ENCODE measurements around the gene MED12L. TPM values are rescaled to one million over a fixed set of nuclear protein-coding genes. Genes with fewer than 3 reads are reported as not detected.

Gene MED12L
- total and polyA plus RNA-seq, 2 donors (not counting 1 experiment from before 2014, with no cell fraction given) = 0.94 to 4.3 TPM

DNA sequence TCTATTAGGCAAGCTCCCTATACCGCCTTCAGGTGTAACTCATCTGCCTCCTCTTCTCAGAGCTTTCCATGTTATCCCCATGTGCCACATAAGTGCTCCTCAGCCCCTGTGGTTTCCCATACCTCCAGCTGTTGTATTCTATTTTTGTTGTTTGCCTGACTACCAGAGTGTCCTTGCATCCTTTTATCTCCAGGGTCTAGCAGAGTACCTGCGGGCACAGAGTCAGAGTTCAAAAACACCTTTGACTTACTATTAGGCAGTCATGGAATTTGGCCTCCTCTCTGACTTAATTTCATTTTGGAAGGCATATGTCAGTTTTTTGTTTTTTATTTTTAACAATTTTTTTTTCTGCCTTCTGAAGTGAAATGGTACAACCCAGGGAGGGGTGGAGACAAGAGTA is 224.1 kb downstream of the MED12L start:
- Histone ChIP-seq H3K27ac (ENCODE audit: insufficient read depth, low read length) (no peak overlapping the region), H3K4me1 (ENCODE audit: control insufficient read depth, extremely low read depth, insufficient read depth, low read length) (peaks cover 21% of the 10 kb centered on the region), H3K4me2 (ENCODE audit: extremely low read depth, insufficient read depth, low read length) (no peak overlapping the region), H4K20me1 (ENCODE audit: control insufficient read depth, extremely low read depth, insufficient read depth, low read length) (no peaks in the 10 kb centered on the region), H3K9ac (ENCODE audit: insufficient read depth, low read length) (no peak overlapping the region), H3K36me3 (ENCODE audit: control insufficient read depth, insufficient read depth, low read length) (no peaks in the 10 kb centered on the region), H3K79me2 (ENCODE audit: control insufficient read depth, insufficient read depth, low read length) (no peaks in the 10 kb centered on the region), H3K4me3 (replicated peaks in 1 of 4; ENCODE audit: control extremely low read depth in 1 of 4, insufficient read depth in 1 of 4, low read depth in 3 of 4, low read length in 4 of 4) (no peak overlapping the region), H2AFZ (ENCODE audit: low read length) (no peak overlapping the region), H3K27me3 (ENCODE audit: control insufficient read depth, insufficient read depth, low read length) (no peaks in the 10 kb centered on the region), H3K9me3 (ENCODE audit: control insufficient read depth, insufficient read depth, low read depth, low read length) (no peaks in the 10 kb centered on the region)
- DNase-seq (ENCODE audit: low read depth in 2 of 2) = no peak
- no peak for TF ChIP-seq EZH2 (IDR thresholded peaks at IDR 0.05; ENCODE audit: low read length, missing control alignments)
- TF ChIP-seq, protein P1, sequence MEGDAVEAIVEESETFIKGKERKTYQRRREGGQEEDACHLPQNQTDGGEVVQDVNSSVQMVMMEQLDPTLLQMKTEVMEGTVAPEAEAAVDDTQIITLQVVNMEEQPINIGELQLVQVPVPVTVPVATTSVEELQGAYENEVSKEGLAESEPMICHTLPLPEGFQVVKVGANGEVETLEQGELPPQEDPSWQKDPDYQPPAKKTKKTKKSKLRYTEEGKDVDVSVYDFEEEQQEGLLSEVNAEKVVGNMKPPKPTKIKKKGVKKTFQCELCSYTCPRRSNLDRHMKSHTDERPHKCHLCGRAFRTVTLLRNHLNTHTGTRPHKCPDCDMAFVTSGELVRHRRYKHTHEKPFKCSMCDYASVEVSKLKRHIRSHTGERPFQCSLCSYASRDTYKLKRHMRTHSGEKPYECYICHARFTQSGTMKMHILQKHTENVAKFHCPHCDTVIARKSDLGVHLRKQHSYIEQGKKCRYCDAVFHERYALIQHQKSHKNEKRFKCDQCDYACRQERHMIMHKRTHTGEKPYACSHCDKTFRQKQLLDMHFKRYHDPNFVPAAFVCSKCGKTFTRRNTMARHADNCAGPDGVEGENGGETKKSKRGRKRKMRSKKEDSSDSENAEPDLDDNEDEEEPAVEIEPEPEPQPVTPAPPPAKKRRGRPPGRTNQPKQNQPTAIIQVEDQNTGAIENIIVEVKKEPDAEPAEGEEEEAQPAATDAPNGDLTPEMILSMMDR (conservative IDR thresholded peaks at IDR 0.05 in 1 of 2, IDR thresholded peaks at IDR 0.05 in 1 of 2; ENCODE audit: low read depth in 1 of 2, low read length in 2 of 2) = no peak

DNA sequence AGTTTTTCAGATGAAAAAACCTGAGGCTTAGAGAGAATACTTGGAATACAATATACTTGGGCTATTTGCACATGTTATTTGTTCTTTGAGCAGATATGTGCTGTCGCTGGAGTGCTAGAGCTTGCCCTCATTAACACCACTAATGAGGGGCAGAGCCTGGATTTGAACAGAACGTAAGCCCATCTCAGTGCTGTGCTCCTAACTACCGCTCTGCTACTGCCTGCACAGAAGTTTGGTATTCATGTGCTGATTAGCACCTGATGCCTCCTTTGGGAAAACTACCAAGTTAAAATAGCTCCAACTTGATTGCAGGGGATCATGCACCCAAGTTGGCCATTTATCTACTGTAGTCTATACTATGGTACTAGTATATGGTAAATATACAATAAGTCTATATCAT is 227.5 kb downstream of the MED12L start:
- no peak overlapping the region for H2AFZ ChIP-seq (ENCODE audit: low read length)
- no peaks in the 10 kb centered on the region for H3K9me3 ChIP-seq (ENCODE audit: control insufficient read depth, insufficient read depth, low read depth, low read length)
- TF ChIP-seq EZH2 (IDR thresholded peaks at IDR 0.05; ENCODE audit: low read length, missing control alignments) = no peak
- TF ChIP-seq, protein P1 (conservative IDR thresholded peaks at IDR 0.05 in 1 of 2, IDR thresholded peaks at IDR 0.05 in 1 of 2; ENCODE audit: low read depth in 1 of 2, low read length in 2 of 2) = no peak
- H3K4me1 ChIP-seq (ENCODE audit: control insufficient read depth, extremely low read depth, insufficient read depth, low read length) = no peaks in the 10 kb centered on the region
- no peak overlapping the region for H3K4me2 ChIP-seq (ENCODE audit: extremely low read depth, insufficient read depth, low read length)
- H3K27ac ChIP-seq (ENCODE audit: insufficient read depth, low read length) = no peak overlapping the region
- H3K36me3 ChIP-seq (ENCODE audit: control insufficient read depth, insufficient read depth, low read length) = no peaks in the 10 kb centered on the region
- H3K79me2 ChIP-seq (ENCODE audit: control insufficient read depth, insufficient read depth, low read length) = no peaks in the 10 kb centered on the region
- H4K20me1 ChIP-seq (ENCODE audit: control insufficient read depth, extremely low read depth, insufficient read depth, low read length) = no peaks in the 10 kb centered on the region
- no peak overlapping the region for H3K4me3 ChIP-seq (replicated peaks in 1 of 4; ENCODE audit: control extremely low read depth in 1 of 4, insufficient read depth in 1 of 4, low read depth in 3 of 4, low read length in 4 of 4)
- H3K27me3 ChIP-seq (ENCODE audit: control insufficient read depth, insufficient read depth, low read length) = no peaks in the 10 kb centered on the region
- no peak for DNase-seq (ENCODE audit: low read depth in 2 of 2)
- no peak overlapping the region for H3K9ac ChIP-seq (ENCODE audit: insufficient read depth, low read length)

DNA sequence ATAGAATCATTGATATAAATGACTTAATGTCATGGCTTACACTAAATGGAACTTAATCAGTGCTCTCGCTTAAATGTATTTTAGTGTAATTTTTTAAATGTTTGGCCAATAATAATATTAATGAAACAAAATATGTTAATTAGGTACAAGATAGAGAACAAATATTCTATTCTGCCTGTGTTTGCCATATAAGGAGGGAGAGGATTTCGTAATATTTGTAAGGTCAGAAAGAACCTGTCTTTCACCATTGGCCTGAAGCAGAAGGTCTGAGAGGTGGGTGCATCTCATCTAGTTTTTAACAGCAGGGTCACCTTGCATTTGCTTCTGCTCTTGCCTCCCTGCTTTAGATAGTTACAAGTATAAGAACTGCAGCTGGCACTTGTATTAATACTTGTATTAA is 228.7 kb downstream of the MED12L start:
- Histone ChIP-seq H3K27ac (ENCODE audit: insufficient read depth, low read length) (no peak overlapping the region), H3K36me3 (ENCODE audit: control insufficient read depth, insufficient read depth, low read length) (no peaks in the 10 kb centered on the region), H3K9me3 (ENCODE audit: control insufficient read depth, insufficient read depth, low read depth, low read length) (no peaks in the 10 kb centered on the region), H3K9ac (ENCODE audit: insufficient read depth, low read length) (no peak overlapping the region), H2AFZ (ENCODE audit: low read length) (no peak overlapping the region), H3K4me2 (ENCODE audit: extremely low read depth, insufficient read depth, low read length) (no peak overlapping the region), H3K27me3 (ENCODE audit: control insufficient read depth, insufficient read depth, low read length) (no peaks in the 10 kb centered on the region), H3K4me1 (ENCODE audit: control insufficient read depth, extremely low read depth, insufficient read depth, low read length) (peaks cover 4% of the 10 kb centered on the region), H3K4me3 (replicated peaks in 1 of 4; ENCODE audit: control extremely low read depth in 1 of 4, insufficient read depth in 1 of 4, low read depth in 3 of 4, low read length in 4 of 4) (no peak overlapping the region), H3K79me2 (ENCODE audit: control insufficient read depth, insufficient read depth, low read length) (no peaks in the 10 kb centered on the region), H4K20me1 (ENCODE audit: control insufficient read depth, extremely low read depth, insufficient read depth, low read length) (no peaks in the 10 kb centered on the region)
- DNase-seq (ENCODE audit: low read depth in 2 of 2) = no peak
- TF ChIP-seq, protein P1 (conservative IDR thresholded peaks at IDR 0.05 in 1 of 2, IDR thresholded peaks at IDR 0.05 in 1 of 2; ENCODE audit: low read depth in 1 of 2, low read length in 2 of 2) = no peak
- TF ChIP-seq EZH2 (IDR thresholded peaks at IDR 0.05; ENCODE audit: low read length, missing control alignments) = no peak

Measured in fibroblast of lung (primary cell).